GM20431 (cell line): ENCODE results near the gene ZFAND4.
"Not testable (repeated sequence)": the region's sequence is repeated elsewhere in the genome, so short reads cannot be mapped to it uniquely, and the experiment has no call there.

Source experiments
- in situ Hi-C: fragments of 300-500 bp; cut with MseI, MboI; formaldehyde crosslinking; loops from one replicate; pipeline ENCODE4 v1.15.0; 2020; ENCODE audit warnings: low sequenced_read_pairs; ENCODE audit not compliant: unreplicated experiment

ZFAND4 gene

DNA sequence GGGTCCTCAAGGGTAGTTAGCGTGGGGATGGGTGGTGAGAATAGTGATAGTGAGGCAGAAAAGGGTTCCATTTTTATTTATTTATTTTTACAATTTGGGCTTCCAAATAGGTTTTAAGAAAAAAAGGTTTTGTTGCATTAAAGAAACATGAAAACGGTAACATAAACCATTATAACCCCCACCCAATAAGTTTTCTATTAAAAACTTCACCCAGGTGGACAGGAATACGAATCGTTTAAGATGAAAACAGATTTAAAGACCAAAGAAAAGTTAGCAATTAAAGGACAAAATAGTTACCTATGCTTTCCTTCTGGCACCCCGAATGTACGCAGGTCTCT is 78.7 kb downstream of the ZFAND4 start:
- in situ Hi-C loops, result no loop called here

DNA sequence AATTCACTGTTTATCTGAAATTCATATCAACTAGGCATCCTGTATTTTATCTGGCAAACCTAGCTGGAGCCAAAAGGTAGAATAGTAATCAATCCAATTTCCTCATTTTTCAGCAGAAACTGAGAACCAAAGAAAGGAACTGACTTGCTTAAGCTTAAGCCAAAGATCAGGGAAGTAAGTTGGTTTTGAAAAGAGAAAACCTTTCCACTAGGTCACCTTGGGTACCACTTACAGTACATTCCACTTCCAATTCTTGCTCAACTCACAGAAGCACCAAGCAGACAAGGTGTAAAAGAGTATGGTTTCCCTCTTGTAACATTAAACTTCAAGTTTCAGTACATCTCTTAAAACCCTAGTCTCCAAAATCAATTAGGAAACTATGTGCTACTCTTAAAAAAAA is 79.6 kb downstream of the ZFAND4 start:
- in situ Hi-C loops, result no loop called here

DNA sequence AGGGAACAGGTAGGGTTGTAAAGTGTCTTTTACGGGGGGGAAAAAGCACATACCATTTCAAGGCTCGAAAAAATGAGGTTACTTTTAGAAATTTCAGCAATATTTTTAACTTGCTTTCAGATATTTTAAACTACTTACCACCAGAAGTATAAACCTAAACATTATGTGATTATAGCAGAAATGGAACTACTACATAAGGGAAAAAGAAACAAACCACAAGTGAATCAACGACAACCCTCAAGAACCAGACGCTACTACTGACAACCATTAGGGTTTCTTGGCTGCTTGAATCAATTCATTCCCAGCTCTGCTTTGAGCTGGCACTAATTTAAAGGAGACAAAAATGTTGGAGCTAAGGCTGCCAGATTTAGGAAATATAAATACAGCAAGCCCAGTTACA is 80.1 kb downstream of the ZFAND4 start:
- in situ Hi-C loops, result no loop called here

DNA sequence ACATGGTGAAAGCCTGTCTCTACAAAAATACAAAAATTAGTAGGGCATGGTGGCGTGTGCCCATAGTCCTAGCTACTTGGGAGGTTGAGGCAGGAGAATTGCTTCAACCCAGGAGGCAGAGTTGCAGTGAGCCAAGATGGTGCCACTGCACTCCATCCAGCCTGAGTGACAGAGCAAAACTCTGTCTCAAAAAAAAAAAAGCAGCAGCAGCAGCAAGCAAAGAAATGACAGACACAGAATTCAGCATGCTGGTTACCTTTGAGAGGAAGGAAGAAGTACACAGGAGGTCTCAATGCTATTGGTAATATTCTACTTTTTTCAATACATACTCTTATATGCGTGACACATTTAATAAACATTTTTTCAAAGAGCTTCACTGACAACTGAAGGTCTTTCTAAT is 81.3 kb downstream of the ZFAND4 start:
- in situ Hi-C loops, result no loop called here

DNA sequence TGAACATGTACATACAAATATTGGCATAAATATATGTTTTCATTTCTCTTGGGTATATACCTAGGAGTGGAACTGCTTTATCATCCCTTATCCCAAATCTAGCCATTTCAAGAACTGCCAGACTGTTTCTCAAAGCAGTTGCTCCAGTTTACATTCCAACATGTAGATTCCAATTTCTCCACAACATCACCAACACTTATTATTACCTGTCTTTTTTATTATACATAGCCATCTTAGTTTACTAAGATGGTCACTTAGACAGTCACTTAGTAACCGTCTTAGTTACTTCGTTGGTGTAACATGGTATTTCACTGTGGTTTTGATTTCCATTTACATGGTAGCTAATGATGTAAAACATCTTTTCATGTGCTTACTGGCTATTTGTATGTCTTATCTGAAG is 82.7 kb downstream of the ZFAND4 start:
- in situ Hi-C loops, result no loop called here

DNA sequence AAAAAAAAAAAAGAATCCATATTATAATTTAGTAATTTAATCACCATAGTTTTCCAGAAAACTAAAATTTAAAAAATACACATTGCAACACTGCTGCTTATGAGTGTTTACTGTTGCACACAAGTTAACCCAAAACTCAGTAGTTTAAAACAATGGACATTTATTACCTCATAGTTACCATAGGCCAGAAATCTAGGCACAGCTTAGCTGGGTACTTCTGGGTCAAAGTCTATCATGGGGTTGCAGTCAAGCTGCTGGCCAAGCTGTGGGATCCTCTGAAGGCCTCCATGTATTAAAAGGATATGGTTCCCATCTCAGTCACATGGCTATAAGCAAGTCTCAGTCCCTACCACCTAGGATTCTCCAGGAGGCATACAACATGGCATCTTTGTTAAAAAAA is 83.6 kb downstream of the ZFAND4 start:
- in situ Hi-C loops, result no loop called here

DNA sequence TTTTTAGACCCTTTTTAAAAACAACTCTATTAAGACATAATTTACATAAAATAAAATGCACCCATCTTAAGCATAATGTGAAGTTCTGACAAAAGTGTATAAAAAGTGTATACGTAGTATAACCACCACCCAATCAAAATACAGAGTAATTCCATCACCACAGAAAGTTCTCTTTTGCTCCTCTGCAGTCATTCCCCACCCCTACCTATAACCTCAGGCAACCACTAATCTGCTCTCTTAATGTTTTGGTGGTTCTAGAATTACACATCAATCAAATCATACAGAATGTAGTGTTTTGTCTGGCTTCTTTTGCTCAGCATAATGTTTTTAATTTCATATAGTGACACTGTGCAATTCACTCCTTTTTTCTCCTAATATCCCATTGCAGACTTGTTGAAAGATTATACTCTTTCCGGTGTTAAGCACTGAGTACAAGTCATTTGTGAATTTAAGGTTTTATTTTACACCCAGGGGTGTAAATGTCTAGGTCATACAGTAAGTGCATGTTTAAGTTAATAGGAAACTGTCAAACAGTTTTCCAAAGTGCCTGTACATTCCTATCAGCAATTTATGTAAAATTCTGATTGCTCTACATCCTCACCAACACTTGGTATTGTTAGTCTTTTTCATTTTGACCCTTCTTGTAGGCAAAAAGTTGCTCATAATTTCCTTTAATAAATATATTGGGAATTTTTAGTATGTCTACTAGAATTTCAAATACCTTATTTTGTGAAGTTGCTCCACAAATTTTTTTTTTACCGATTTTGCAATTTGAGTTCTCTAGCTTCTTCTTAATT is 86.3 kb downstream of the ZFAND4 start:
- in situ Hi-C loops, result no loop called here

DNA sequence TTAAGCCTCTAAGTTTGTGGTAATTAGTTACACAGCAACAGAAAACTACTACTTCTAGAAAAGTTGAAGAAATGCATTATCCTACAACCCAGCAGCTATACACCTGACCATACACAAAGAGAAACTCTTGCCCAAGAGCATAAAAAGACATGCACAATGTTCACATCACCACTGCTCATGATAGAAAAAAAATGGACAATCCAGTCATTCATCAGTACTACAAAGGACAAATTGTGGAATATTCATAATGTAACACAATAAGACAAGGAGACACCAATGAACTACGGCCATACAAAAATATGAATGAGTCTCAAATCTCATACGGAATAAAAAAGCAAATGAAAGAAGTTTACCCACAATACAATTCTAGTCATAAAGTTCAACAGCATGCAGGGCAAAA is 87.4 kb downstream of the ZFAND4 start:
- in situ Hi-C loops, result no loop called here

DNA sequence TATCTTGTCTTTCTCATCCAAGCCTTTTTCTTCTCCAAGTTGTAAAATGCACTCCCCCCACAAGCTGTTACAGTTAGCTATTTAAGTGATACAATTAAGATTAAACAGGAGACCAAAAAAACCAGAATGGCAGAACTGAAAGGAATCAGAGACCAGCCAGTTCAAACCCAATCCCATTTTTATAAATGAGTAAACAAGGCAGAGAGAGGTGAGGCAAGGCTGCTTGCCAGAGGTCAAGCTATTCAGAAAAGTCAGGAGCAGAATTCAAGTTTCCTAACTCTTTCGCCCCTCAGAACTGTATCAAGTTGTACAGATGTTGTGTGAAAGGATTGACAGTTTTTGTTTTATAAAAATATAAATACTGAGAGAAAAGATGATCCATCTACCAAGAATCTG is 90.2 kb downstream of the ZFAND4 start:
- in situ Hi-C loops, result no loop called here

DNA sequence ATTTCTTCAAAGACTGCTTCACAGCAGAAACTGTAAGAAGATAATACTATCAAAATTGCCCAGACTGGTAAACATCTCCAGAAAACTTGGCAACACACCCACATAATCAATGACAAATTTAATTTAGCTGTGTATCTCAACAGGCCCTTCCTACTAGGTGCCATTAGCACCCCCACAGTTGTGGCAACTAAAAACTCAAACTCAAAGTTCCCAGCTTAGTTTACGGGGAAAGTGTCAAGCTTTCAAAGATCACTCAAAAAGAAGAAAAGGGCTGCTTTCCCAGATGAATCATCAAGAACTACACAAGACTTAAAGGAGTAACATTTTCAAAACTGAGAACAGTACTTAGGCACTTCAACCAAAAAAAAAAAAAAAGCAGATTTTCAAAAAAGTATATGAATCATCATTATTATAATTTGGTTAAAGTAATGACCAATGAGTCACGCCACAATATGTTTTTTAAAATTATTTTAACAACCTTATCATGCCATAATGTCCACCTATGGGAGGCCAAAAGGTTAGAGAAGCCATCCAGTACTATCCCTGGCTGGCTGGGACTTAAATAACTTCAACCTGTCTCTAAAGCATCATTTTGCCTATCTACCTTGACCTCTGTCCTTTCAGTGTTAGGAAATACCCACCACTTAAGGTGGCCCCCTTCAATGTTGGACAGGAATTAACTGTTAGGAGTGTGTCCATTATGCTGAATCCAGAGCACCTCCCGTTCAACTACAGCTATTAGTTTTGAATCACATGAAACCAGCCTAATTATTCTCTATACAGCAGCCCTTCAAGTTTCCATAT is 90.8 kb downstream of the ZFAND4 start:
- in situ Hi-C loops, result no loop called here

DNA sequence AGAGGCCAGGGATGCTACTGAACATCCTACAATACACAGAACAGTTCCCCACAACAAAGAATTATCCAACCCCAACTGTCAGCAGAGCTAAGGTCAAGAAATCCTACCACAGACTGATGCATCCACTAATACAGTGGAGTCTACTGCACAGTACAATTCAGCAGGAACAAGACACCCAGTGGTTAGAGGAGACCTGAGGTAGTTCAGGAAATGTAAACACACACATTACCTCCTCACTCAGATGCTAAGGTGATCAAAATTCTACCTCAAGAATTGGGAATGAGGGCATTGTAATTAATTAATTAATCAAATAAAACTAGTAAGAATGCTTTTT is 91.4 kb downstream of the ZFAND4 start:
- in situ Hi-C loops, result no loop called here

DNA sequence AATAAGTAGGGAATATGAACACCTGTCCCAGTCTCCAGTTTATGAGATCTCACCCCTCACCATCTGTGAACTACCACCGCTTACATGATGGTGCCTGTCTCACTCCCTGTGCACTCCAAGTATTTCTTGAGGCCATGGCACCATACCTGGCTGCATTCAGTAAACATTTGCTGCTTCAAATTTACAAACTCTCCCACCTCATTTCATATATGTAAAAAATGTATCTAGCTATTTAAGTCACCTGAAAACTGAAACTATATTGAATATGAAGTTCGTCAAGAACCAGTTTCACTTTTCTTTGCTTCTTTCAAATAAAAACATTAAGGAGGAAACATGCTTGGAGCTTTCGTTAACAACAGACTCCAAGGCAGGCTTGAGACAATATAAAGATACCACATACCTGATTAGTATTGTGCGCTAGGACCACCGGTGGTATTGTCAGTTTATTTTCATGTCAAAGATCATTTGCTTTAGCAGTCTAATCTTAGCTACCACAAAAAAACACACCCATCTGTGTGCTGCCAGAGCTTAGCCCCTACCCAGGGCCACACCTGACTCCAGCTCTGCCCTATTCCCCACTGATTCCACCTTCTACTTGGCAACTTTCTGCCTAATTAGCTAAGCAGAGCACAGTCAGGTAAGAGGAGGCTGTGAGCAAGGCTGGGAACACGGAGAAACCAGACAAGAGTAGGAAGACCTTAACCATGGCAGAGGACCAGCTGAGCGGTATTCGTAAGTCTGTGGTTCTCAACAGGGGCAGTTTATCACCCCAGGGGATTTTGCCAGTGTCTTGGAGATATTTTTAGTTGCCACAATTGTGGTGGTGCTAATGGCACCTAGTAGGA is 92.0 kb downstream of the ZFAND4 start:
- in situ Hi-C loops, result no loop called here

DNA sequence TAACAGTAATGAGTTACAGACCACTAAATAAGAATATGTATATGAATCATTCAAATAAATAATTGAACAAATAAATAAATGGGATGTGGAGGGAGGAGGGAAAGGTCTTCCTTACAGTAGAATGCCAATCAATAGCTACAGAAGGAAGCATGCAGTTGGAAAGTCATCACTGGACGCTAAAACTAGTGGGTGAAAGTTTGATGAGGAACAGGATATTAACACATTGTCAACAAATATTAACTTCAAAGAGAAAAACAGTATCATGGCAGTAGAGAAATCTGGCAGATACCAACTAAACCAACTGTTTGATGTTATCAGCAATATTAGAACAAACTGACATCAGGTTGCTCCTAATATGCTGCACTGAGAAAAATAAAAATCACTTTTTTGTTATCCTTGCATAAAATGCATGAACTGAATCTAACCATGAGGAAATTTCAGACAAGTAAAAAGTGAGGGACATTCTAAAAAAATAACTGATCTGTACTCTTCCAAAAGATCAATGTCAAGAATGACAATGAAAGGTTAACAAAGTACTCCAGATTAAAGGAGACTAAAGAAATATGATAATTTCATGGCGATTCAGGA is 94.1 kb downstream of the ZFAND4 start:
- in situ Hi-C loops, result no loop called here

DNA sequence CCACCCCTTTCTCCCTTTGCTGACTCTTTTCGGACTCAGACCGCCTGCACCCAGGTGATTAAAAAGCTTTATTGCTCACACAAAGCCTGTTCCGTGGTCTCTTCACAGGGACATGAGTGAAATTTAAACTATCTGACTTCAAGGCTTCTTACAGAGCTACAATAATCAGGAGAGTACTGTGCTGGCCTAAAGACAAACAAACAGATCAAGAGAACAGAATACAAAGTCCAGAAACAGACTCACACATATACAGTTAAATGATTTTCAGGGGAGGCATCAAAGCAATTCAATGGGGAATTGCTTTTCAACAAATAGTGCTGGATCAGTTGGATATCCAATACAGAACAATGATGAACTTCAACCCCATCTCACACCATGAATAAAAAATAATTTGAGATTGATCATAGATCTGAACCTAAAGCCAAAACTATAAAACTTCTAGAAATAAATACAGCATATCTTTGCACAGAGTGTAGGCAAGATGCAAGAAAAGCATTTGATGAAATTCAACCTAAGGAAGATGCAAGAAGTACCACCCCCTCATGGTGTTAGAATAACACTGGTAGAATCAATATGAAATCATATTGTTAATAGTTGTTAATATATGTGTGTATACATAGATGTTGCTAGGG is 96.5 kb downstream of the ZFAND4 start:
- in situ Hi-C loops, result no loop called here

DNA sequence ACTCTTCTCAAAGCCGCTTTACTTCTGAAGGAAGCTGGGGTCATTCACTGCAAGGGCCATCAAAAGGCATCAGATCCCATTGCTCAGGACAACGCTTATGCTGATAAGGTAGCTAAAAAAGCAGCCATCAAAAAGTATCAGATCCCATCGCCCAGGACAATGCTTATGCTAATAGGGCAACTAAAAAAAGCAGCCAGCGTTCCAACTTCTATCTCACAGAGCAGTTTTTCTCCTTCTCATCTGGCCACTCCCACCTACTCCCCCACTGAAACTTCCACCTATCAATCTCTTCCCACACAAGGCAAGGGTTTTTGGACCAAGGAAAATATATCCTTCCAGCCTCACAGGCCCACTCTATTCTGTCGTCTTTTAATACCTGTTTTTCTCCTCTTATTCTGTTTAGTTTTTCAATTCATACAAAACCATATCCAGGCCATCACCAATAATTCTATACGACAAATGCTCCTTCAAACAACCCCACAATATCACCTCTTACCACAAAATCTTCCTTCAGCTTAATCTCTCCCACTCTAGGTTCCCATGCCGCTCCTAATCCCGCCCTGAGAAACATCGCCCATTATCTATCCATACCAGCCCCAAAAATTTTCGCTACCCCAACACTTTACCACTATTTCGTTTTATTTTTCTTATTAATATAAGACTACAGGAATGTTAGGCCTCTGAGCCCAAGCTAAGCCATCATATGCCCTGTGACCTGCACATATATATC is 97.4 kb downstream of the ZFAND4 start:
- in situ Hi-C loops, result not testable (repeated sequence)

DNA sequence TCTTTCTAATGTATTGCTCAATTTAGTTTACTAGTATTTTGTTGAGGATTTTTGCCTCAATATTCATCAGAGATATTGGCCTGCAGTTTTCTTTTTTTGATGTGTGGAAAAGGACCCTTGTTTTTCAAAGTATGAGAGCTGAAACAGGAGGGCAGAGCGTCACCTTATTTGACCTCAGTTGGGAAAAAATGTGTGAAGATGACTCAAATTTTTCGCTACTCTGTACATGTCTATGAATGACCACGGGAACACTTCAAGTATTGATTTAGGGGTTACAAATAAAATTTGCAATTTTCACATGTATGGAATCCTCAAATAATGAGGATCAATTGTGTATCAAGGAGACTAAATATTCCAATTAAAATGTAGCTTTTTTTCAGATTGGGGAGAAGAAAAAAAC is 103.1 kb downstream of the ZFAND4 start:
- in situ Hi-C loops, result no loop called here

DNA sequence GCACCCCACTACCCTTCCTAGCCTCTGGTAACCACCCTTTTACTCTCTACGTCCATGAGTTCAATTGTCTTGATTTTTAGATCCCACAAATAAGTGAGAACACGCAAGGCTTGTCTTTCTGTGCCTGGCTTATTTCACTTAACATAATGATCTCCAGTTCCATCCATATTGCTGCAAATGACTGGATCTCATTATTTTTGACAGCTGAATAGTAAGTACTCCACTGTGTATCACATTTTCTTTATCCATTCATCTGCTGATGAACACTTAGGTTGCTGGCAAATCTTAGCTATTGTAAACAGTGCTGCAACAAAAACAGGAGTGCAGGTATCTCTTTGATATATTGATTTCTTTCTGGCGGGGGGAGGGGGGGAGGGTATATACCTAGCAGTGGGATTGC is 106.2 kb downstream of the ZFAND4 start:
- in situ Hi-C loops, result no loop called here
